HG02885 (cell line): ENCODE data around the gene NAP1L5.

Source experiments
- ATAC-seq: cut with Tn5 transposase; IDR thresholded peaks from one replicate; pipeline ENCODE4 v1.9.1; 2021; ENCODE audit warnings: mild to moderate bottlenecking; ENCODE audit not compliant: unreplicated experiment, poor library complexity

The NAP1L5 gene

DNA sequence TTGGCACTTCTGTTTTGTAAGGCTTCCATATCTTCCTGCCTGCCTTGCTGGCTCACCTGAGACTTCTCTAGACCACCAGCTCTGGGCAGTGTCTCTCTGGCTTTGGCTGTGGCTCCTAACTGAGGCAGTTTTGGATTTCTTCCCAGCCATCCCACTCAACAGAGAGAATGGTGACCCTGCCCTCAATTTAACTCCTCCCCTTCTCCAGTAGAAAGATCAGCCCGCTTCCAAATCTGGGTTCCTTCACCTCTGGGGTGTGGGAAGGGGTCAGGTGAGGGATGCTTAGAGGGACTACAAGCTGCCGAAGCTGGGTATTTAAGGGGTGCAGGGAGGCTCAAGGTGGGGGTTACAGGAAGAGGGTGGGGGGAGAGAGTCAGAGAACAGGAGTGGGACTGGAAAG lies 23.7 kb downstream of the NAP1L5 start:
- no peak for ATAC-seq

DNA sequence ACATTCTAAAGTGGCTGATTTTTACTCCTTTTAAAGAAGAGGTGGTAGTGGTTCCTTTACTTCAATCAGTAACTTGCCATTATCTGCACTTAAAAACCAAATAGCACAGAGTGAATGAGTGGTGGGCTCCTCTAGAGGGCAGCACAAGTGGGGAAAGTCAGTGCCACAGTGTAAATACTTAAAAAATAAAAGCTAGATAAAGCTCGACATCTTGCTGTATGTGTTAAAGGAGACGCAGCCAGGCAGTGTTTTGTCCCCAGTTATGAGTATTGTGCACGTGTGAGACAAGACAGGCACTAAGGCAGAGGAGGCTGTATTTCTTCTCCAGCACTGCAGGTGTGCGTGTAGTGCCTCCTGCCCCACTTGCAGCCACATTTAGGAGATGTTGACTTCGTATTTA lies 24.6 kb downstream of the NAP1L5 start:
- ATAC-seq = peak; percentile 71

DNA sequence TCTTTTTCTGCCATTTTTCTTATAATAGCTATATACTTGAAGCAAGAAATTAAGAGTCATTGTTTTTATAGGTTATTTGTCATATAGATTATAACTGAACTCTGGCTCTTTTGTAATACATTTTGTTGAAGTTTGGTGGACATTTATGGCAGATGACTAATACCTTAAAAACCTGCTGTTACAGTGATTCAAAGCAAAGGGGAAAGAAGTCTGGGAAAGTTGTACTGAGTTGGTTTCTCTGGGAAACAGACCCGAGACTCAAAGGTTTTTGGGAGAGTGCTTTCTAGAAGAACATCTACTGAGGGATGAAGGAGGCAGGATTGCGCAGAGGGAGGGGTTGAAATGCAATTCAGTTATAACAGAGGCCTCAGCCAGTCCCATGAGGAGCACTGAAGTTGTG lies 35.9 kb downstream of the NAP1L5 start:
- ATAC-seq = no peak

DNA sequence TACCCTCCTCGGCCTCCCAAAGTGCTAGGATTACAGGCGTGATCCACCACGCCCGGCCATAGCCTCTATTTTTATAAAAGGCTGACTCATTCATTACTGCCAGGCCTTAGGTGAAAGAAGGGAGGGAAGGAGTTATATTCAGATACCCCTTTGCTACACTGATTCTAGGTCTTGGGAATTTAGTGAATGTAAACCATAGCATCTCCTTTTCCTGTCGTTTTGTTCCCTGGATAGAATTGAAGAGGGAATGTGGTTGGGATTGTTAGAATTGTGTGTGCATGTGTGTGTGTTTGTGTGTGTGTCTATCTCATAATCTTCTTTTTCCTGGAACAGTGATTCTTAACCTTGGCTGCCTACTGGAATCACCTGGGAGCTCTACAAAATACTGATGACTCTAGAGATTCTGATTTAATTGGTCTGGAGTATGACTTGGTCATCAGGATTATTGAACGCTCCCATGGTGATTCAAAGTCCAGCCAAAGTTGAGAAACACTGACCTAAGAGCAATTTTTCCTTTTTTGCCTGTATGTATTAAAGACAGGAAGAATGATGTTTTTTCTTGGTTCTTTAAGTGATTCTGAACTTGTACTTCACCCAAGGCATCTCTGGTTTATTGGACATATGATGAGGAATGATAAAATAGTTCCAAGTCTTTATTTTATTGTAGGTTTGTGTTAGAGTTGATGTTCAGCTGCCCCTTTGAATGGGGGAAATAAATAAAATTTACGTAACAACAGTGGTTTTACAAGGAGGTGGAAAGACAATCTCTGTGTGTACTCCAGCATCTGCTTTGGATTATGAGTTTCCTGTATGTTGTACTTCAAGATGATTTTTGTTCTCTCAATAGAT lies 37.0 kb downstream of the NAP1L5 start:
- ATAC-seq = no peak

DNA sequence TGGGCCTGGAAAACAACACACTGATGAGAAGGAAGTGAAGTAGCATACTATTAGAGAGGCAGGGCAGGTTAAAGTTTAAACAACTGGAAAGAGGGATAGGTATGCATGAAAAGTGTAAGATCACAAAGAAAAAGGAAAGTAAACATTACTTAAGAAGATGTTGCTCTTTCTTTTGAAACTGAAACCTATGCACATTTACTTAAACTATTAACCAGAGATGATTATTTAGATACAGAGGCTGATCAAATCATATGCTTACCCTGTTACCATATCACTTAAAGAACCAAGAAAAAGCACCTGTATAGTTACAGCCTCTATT lies 37.8 kb downstream of the NAP1L5 start:
- ATAC-seq = no peak

DNA sequence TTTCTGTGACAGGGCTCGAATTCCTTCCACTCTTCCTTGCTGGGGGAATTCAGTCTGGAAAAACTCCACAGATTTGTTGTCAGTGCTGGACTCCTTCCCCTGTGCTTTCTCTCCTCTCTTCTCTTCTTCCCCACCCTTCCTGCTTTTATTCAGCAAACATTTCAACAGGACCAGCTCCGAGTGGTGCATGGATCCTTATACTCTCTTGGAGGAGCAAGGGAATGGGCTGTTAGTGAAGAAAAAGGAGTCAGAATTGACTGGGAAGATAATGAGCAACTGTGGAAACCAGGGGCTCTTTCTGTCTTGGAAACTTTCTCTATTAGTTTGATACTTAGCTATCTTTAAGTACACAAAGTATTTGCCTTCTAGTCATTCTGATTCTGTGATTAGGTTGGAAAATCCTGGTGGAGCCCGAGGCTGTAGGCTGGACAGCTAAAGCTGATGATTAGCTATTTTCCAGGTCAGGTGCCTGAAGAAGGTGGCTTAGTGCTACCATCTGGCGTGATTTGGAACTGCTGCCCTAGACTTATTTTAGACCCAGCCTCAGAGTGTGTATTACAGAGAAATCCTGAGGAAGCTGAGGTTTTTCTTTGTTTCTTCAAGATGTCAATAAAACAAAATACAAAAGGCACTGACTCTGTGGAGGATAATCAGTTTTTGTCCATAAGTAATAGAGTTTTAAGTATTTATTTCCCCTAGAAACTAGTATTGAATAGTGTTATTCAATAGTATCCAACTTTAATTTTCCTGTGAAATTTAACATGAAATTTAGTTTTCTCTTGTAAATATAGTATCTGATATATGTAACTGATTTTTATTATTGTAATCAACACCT lies 38.4 kb downstream of the NAP1L5 start:
- peak; percentile 97 for ATAC-seq

DNA sequence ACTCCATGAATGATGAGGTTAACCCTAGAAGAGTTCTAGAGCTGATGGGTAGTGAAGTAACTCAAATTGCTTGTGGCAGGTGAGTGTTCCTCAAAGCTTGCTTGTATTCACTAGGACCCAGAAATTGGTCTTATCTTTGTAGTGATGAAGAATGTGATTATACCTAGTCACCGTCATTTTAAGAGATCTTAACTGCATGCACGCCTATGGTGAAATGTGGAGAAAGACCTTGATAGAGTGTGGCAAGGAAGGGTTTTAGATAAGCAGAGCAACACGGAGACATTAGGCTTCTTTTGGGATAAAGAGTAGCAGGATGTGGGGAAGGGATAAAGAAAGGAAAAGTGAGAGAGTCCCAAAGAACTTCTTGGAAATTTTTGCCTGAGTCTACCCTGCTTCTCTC lies 42.4 kb downstream of the NAP1L5 start:
- ATAC-seq = no peak

DNA sequence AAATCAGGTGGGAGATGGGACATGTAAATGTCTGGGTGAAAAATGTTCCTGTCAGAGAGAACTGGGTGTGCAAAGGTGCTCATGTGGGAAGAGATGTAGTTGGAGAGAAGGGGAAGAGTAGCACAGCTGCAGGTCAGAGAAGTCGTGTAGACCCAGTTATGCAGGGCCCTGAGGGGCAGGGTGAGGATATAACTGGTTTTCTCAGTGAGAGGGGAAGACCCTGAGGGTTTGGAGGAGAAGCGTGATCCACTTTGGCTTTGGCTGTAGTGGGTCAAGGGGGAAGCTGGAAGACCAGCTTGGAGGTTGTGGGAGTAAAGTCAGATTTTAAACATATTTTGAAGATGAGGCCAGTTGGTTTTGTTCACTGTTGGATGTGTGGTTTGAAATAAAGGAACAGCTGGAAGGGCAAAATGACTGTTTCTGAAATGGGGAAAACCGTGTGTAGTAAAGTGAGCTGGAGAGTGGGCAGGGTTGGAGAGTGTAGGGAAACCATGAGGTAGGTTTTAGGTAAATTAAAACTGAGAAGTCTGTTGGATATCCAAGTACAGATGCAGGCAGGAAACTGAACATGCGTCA lies 44.2 kb downstream of the NAP1L5 start:
- no peak for ATAC-seq

DNA sequence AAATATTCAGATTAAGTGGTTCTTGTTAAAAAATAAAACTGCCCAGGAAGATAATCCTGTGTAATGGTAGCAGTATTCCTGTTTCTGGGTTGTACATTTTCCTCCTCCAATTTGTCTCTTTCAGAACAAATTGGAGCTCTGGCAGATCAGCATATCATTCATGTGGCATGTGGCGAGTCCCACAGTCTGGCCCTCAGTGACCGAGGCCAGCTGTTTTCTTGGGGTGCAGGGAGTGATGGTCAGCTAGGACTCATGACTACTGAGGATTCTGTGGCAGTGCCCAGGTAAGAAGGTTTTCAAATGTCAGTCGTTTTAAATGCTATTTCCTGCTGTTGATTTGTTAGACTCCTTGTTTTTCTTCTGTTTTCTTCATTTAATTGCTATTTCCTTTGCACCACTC lies 47.9 kb downstream of the NAP1L5 start:
- no peak for ATAC-seq

DNA sequence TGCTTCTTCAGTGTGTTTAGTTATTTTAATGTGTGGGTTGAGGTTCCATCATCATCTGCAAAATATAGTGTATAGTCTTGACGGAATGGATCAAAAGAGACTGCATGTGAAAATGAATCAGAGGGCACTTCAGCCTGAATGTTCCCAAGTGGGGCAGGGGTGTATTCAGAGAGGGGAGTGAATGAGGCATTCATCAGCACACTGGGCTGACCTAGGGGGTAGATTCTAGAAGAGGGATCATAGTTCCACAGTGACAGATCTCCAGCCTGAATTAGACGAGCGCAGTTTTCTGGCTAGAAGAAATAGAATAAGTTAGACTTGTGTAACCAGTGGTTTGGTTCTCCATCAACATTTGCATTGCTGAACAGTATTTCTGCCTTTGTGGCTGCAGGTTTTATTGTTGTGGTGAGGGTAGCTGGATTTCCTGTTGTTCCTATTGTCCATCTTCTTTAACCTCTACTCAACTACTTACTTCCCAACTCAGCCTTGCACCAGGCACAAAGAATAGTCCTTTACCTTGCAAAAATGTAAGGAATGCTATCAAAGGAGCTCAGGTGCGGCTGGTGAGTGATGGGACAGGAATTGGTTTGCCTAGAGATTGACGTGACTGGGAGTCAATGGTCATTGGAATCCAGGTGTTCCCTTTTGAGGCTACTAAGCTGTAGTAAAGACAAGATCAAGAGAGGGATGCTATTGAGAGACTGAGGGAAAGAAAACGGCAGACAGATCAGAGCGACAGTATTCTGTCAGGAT lies 50.9 kb downstream of the NAP1L5 start:
- no peak for ATAC-seq

DNA sequence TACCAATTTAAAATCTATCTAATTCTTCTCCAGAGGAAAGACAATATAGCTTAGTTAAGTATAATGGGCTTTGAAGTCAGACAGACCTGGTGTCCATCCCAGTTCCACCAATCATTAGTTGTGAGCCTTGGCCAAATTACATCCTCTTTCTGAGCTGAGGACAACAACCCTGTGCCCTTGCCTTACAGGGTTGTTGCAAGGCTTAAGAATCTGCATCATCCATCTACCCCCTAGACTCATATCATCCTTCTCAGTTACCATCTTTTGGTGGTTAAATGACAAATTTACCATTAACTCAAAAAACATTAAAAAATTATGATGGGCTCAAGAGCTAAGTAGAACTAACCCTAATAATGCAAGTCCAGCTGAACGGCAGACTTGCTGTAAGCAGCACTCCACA lies 51.6 kb downstream of the NAP1L5 start:
- ATAC-seq = no peak
